Left lung (tissue), 10 donors: ENCODE measurements around the gene HPS1. TPM values are rescaled to one million over a fixed set of nuclear protein-coding genes. Genes with fewer than 3 reads are reported as not detected.

ENCODE experiments used
- ATAC-seq: fragments of 200-7000 bp; cut with Tn5 transposase; one replicate; pipeline ENCODE4 v1.9.1; 2020; ENCODE audit warnings: moderate library complexity
- DNase-seq, 4 donors: peaks; one replicate each; pipeline ENCODE4 v3.0.0-alpha.2; 2013 to 2020
- H3K27ac ChIP-seq, 2 donors: fragments of 200-600 bp; sonication (generic) in 1 of 2; one replicate each; pipeline versions ENCODE4 v1.5.0 to v1.8.0; 2020 to 2021
- H3K27me3 ChIP-seq, 2 donors: fragments of 200-600 bp; sonication (generic) in 1 of 2; one replicate each; pipeline versions ENCODE4 v1.5.0 to v1.8.0; 2020 to 2021
- H3K36me3 ChIP-seq, 2 donors: fragments of 200-600 bp; sonication (generic) in 1 of 2; one replicate each; pipeline versions ENCODE4 v1.5.0 to v1.8.0; 2020 to 2021
- H3K4me1 ChIP-seq, 2 donors: fragments of 200-600 bp; one replicate each; pipeline ENCODE4 v1.8.0; 2021
- H3K4me3 ChIP-seq, 2 donors: fragments of 200-600 bp; sonication (generic) in 1 of 2; one replicate each; pipeline versions ENCODE4 v1.5.0 to v1.8.0; 2020 to 2021; ENCODE audit warnings: mild to moderate bottlenecking in 1 of 2
- H3K9me3 ChIP-seq, 2 donors: fragments of 200-600 bp; sonication (generic) in 1 of 2; one replicate each; pipeline versions ENCODE4 v1.5.0 to v1.8.0; 2020 to 2021
- intact Hi-C, 2 donors: fragments of 100-400 bp; cut with DNase I; formaldehyde crosslinking; loops; one replicate each; pipeline versions ENCODE4 v1.11.2 to v1.14.2; 2022
- polyA plus RNA-seq, 6 donors: library from polyadenylated mRNA; unstranded; fragments of 120-200 nt; gene quantifications; one replicate each; pipeline ENCODE4 v1.2.1, GENCODE V29; 2013; ENCODE audit not compliant: insufficient read length in 6 of 6
- total RNA-seq, 2 donors: library from RNA; stranded (reverse); fragmentation: NEBNext Ultra II Directional; extraction: Animal tissue kit (Norgen Biotek cat#: 25700); gene quantifications; one replicate each; pipeline ENCODE4 v1.2.1, GENCODE V29; 2021
- TF ChIP-seq, protein P1 (sequence below), 2 donors: fragments of 200-600 bp; sonication (generic) in 1 of 2; IDR thresholded peaks; one replicate each; pipeline versions ENCODE4 v1.5.0 to v1.8.0; 2021; ENCODE audit warnings: antibody characterized with exemption in 2 of 2
- donor health status: DM: no; HTN: yes; CAD: no.
- donor health status: DM: no; HTN: no; CAD: no.

The HPS1 gene
- total and polyA plus RNA-seq, 8 donors, result 32.1 to 95.0 (median 36.8) TPM

- Histone ChIP-seq H3K4me1 (no peaks in the 10 kb centered on the region), H3K4me3 (no peak overlapping the region), H3K27me3 (no peaks in the 10 kb centered on the region), H3K36me3 (no peaks in the 10 kb centered on the region), H3K9me3 (no peaks in the 10 kb centered on the region), H3K27ac (no peak overlapping the region)
- no peak for ATAC-seq
- intact Hi-C loops, result no loop called here
- TF ChIP-seq, protein P1, sequence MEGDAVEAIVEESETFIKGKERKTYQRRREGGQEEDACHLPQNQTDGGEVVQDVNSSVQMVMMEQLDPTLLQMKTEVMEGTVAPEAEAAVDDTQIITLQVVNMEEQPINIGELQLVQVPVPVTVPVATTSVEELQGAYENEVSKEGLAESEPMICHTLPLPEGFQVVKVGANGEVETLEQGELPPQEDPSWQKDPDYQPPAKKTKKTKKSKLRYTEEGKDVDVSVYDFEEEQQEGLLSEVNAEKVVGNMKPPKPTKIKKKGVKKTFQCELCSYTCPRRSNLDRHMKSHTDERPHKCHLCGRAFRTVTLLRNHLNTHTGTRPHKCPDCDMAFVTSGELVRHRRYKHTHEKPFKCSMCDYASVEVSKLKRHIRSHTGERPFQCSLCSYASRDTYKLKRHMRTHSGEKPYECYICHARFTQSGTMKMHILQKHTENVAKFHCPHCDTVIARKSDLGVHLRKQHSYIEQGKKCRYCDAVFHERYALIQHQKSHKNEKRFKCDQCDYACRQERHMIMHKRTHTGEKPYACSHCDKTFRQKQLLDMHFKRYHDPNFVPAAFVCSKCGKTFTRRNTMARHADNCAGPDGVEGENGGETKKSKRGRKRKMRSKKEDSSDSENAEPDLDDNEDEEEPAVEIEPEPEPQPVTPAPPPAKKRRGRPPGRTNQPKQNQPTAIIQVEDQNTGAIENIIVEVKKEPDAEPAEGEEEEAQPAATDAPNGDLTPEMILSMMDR (IDR thresholded peaks at IDR 0.05), result no peak
- no peak for DNase-seq
These were observed 35.4 kb upstream of the HPS1 start for GRCh38 chr10:98482096-98482495.

GRCh38 chr10:98481404-98481945, 34.7 kb upstream of the HPS1 start:
- TF ChIP-seq, protein P1 (IDR thresholded peaks at IDR 0.05), result no peak
- H3K36me3 ChIP-seq, result no peaks in the 10 kb centered on the region
- intact Hi-C loops, result no loop called here
- no peak overlapping the region for H3K27ac ChIP-seq
- DNase-seq (no peak), ATAC-seq (no peak)
- H3K27me3 ChIP-seq, result no peaks in the 10 kb centered on the region
- H3K9me3 ChIP-seq, result no peaks in the 10 kb centered on the region
- H3K4me1 ChIP-seq, result no peaks in the 10 kb centered on the region
- no peak overlapping the region for H3K4me3 ChIP-seq

GRCh38 chr10:98478430-98479222, 31.9 kb upstream of the HPS1 start:
- no peak for DNase-seq
- Histone ChIP-seq H3K4me3 (no peak overlapping the region), H3K4me1 (no peaks in the 10 kb centered on the region), H3K27ac (no peak overlapping the region), H3K27me3 (no peaks in the 10 kb centered on the region), H3K36me3 (no peaks in the 10 kb centered on the region), H3K9me3 (no peaks in the 10 kb centered on the region)
- TF ChIP-seq, protein P1 (IDR thresholded peaks at IDR 0.05), result no peak
- ATAC-seq, result no peak
- intact Hi-C loops, result no loop called here

DNA sequence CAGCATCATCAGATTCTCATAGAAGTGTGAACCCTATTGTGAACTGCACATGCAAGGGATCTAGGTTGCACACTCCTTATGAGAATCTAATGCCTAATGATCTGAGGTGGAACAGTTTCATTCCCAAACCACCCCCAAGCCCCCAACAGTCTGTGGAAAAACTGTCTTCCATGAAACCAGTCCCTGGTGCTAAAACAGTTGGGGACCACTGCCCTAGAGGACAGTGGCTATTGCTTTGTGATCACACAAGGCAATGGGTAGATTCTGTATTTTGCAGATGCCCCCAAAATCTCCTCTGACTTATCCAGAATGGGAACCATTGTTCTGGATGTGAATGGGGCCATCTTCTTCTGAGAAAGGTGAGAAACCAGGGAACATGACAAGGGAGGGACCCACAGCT, 31.1 kb upstream of the HPS1 start:
- no peaks in the 10 kb centered on the region for H3K9me3 ChIP-seq
- H3K27me3 ChIP-seq, result no peaks in the 10 kb centered on the region
- intact Hi-C loops, result no loop called here
- no peak overlapping the region for H3K27ac ChIP-seq
- TF ChIP-seq, protein P1 (IDR thresholded peaks at IDR 0.05), result no peak
- ATAC-seq (no peak), DNase-seq (no peak)
- H3K4me3 ChIP-seq, result no peak overlapping the region
- H3K36me3 ChIP-seq, result no peaks in the 10 kb centered on the region
- H3K4me1 ChIP-seq, result no peaks in the 10 kb centered on the region

DNA sequence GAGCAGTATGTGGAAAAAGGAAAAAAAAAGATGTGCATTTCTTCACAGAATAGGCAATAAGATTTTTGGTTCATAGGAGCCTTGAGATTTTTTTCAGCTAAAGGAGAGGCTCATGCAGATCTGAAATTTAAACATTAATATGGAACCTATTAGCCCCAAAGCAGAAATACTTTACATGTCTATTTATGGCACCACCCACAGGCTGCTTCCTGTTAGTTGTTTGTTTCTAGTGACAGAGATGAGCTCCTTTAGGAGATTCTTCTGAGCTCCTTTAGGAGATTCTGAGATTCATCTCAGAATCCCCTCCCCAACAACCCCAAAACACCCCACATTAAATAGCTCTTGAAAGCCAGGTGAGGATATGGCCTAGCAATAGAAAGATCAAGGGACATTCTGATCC, 27.9 kb upstream of the HPS1 start:
- Histone ChIP-seq H3K27ac (no peak overlapping the region), H3K4me1 (no peaks in the 10 kb centered on the region), H3K27me3 (peaks cover 0 to 7% of the 10 kb centered on the region in 2 donors), H3K4me3 (no peak overlapping the region), H3K9me3 (no peaks in the 10 kb centered on the region), H3K36me3 (no peaks in the 10 kb centered on the region)
- TF ChIP-seq, protein P1 (IDR thresholded peaks at IDR 0.05), result no peak
- intact Hi-C loops, result no loop called here
- DNase-seq, result no peak
- no peak for ATAC-seq
